ENCODE data around the gene SIGLEC9. TPM values are rescaled to one million over a fixed set of nuclear protein-coding genes. Genes with fewer than 3 reads are reported as not detected.

Gene SIGLEC9
- total RNA-seq, 1 experiment from 2014 or later = not detected

DNA sequence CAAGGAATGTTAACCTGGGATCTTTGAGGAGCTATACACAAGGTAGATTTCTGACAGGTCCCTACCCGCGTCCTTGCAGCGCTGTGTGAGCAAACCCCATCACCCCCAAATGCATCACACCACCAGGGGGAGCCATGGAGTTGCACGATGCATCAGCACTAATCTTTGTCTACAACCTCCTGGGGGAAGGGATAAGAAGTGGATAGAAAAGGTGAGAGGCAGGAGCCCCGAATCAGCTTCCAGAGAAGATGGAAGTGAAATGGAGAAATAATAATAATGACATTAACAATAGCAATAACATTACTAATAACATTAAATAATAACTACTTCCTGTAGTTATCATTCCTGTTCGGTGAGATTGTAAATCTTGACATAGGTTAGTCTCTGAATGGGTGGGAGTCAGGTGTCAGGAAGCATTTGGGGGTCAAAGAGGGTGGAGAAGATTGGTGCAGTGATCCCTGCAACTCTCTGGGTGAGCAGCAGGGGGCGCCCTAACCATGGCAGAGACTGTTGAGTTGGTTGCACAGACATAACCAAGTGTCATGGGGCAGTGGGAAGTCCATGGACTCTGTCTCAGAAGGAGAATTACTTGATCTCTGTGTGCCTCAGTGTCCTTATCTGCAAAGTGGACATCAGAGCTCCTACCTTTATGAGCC is 33.9 kb downstream of the SIGLEC9 start:
- Histone ChIP-seq H3K79me2 (ENCODE audit: low read length) (no peaks in the 10 kb centered on the region), H3K4me1 (ENCODE audit: insufficient read depth, low read length) (no peaks in the 10 kb centered on the region), H4K20me1 (ENCODE audit: low read length) (no peaks in the 10 kb centered on the region), H3K27me3 (ENCODE audit: low read length) (peaks cover 61% of the 10 kb centered on the region), H3K9me2 (replicated peaks; ENCODE audit: low read length) (no peaks in the 10 kb centered on the region), H3K9ac (ENCODE audit: low read length) (no peak overlapping the region), H3K27ac (ENCODE audit: low read length) (no peak overlapping the region), H3K4me3 (ENCODE audit: low read length) (no peak overlapping the region), H3K9me3 (ENCODE audit: low read length) (no peaks in the 10 kb centered on the region), H3K36me3 (ENCODE audit: low read depth, low read length) (no peaks in the 10 kb centered on the region), H3K4me2 (ENCODE audit: low read length) (no peak overlapping the region), H2AFZ (ENCODE audit: low read length) (no peak overlapping the region), H3F3A (ENCODE audit: low read length, unreplicated experiment) (no peaks in the 10 kb centered on the region)
- ChIA-PET CTCF (no interaction called here), POLR2A (ENCODE audit: unreplicated experiment) (no interaction called here)
- intact Hi-C loops (cut with micrococcal nuclease) = loop anchor here (1.0 kb wide), 1 partner anchor 101 kb away; no protein-coding TSS in a partner anchor
- TF ChIP-seq EZH2phosphoT487 (IDR thresholded peaks at IDR 0.05; ENCODE audit: borderline replicate concordance, low read length) (no peak), EZH2 (IDR thresholded peaks at IDR 0.05; ENCODE audit: low read length, unreplicated experiment) (no peak)
- TF ChIP-seq, protein P1, sequence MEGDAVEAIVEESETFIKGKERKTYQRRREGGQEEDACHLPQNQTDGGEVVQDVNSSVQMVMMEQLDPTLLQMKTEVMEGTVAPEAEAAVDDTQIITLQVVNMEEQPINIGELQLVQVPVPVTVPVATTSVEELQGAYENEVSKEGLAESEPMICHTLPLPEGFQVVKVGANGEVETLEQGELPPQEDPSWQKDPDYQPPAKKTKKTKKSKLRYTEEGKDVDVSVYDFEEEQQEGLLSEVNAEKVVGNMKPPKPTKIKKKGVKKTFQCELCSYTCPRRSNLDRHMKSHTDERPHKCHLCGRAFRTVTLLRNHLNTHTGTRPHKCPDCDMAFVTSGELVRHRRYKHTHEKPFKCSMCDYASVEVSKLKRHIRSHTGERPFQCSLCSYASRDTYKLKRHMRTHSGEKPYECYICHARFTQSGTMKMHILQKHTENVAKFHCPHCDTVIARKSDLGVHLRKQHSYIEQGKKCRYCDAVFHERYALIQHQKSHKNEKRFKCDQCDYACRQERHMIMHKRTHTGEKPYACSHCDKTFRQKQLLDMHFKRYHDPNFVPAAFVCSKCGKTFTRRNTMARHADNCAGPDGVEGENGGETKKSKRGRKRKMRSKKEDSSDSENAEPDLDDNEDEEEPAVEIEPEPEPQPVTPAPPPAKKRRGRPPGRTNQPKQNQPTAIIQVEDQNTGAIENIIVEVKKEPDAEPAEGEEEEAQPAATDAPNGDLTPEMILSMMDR (conservative IDR thresholded peaks at IDR 0.05; ENCODE audit: low read depth, low read length) = peak; percentile 94
- peak; percentile 65 for ATAC-seq
- DNase-seq = peak; percentile 61
- BruUV-seq (replicated peaks) = no TSS peak

DNA sequence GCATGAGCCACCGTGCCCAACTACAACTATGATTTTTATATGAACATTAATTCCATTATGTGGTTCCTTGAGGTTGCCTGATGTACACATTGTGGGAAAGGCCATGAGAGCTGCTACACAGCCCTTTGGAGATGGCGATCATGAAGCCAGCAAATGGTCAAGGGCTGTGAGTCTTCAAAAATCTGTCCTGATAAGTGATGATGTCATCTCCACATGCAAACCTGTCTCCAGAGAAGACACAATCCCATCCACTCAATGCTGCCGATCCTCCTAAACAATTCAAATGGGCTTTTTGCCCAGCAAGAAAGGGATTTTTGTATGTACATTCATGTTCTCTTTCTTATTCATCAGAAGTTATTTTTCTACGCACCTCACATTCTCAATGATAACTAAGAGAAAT is 35.0 kb downstream of the SIGLEC9 start:
- intact Hi-C loops (cut with micrococcal nuclease) = no loop called here
- H3K4me3 ChIP-seq (ENCODE audit: low read length) = no peak overlapping the region
- H3K4me2 ChIP-seq (ENCODE audit: low read length) = no peak overlapping the region
- H3K36me3 ChIP-seq (ENCODE audit: low read depth, low read length) = no peaks in the 10 kb centered on the region
- ChIA-PET POLR2A (ENCODE audit: unreplicated experiment) (no interaction called here), CTCF (interaction anchor here (0.7 kb wide), 2 partner anchors 12 to 51 kb away, joined by 3 to 7 read pairs; partner anchors contain the start of gene CTU1)
- H3K4me1 ChIP-seq (ENCODE audit: insufficient read depth, low read length) = no peaks in the 10 kb centered on the region
- no peak overlapping the region for H3K27ac ChIP-seq (ENCODE audit: low read length)
- H3K27me3 ChIP-seq (ENCODE audit: low read length) = peaks cover 61% of the 10 kb centered on the region
- TF ChIP-seq, protein P1 (conservative IDR thresholded peaks at IDR 0.05; ENCODE audit: low read depth, low read length) = no peak
- TF ChIP-seq EZH2phosphoT487 (IDR thresholded peaks at IDR 0.05; ENCODE audit: borderline replicate concordance, low read length) (no peak), EZH2 (IDR thresholded peaks at IDR 0.05; ENCODE audit: low read length, unreplicated experiment) (no peak)
- H3K9me3 ChIP-seq (ENCODE audit: low read length) = no peaks in the 10 kb centered on the region
- DNase-seq = no peak
- H3F3A ChIP-seq (ENCODE audit: low read length, unreplicated experiment) = no peaks in the 10 kb centered on the region
- H2AFZ ChIP-seq (ENCODE audit: low read length) = no peak overlapping the region
- no peaks in the 10 kb centered on the region for H3K79me2 ChIP-seq (ENCODE audit: low read length)
- no peaks in the 10 kb centered on the region for H4K20me1 ChIP-seq (ENCODE audit: low read length)
- H3K9me2 ChIP-seq (replicated peaks; ENCODE audit: low read length) = no peaks in the 10 kb centered on the region
- no peak for ATAC-seq
- BruUV-seq (replicated peaks) = no TSS peak
- H3K9ac ChIP-seq (ENCODE audit: low read length) = no peak overlapping the region

DNA sequence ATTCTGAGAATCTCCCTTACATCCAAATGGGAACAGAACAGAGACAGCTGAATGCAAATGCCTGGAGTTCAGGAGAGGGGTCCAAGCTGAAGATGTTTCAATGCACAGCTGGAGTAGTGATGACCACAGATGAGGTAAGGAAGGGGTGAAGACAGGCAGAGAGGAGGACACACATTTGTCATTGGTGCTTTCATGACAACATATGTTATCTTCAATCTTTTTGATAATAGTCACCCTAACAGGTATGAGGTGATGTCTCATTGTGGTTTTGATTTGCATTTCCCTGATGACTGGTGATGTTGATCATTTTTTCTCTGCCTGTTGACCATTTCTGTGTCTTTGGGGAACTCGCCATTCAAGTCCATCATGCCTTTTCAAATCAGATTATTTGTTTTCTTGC is 36.6 kb downstream of the SIGLEC9 start:
- ATAC-seq (no peak), DNase-seq (no peak)
- H3K79me2 ChIP-seq (ENCODE audit: low read length) = no peaks in the 10 kb centered on the region
- H3K4me3 ChIP-seq (ENCODE audit: low read length) = no peak overlapping the region
- H3K4me1 ChIP-seq (ENCODE audit: insufficient read depth, low read length) = no peaks in the 10 kb centered on the region
- H3K9ac ChIP-seq (ENCODE audit: low read length) = no peak overlapping the region
- POLR2A ChIA-PET (ENCODE audit: unreplicated experiment) = no interaction called here
- H3K36me3 ChIP-seq (ENCODE audit: low read depth, low read length) = no peaks in the 10 kb centered on the region
- no peaks in the 10 kb centered on the region for H3K9me3 ChIP-seq (ENCODE audit: low read length)
- intact Hi-C loops (cut with micrococcal nuclease) = no loop called here
- no peak overlapping the region for H2AFZ ChIP-seq (ENCODE audit: low read length)
- H3K4me2 ChIP-seq (ENCODE audit: low read length) = no peak overlapping the region
- no peaks in the 10 kb centered on the region for H3F3A ChIP-seq (ENCODE audit: low read length, unreplicated experiment)
- BruUV-seq (replicated peaks) = no TSS peak
- H3K9me2 ChIP-seq (replicated peaks; ENCODE audit: low read length) = no peaks in the 10 kb centered on the region
- H3K27ac ChIP-seq (ENCODE audit: low read length) = no peak overlapping the region
- no peaks in the 10 kb centered on the region for H4K20me1 ChIP-seq (ENCODE audit: low read length)
- CTCF ChIA-PET = no interaction called here
- H3K27me3 ChIP-seq (ENCODE audit: low read length) = peaks cover 58% of the 10 kb centered on the region
- TF ChIP-seq EZH2 (IDR thresholded peaks at IDR 0.05; ENCODE audit: low read length, unreplicated experiment) = no peak
- no peak for TF ChIP-seq EZH2phosphoT487 (IDR thresholded peaks at IDR 0.05; ENCODE audit: borderline replicate concordance, low read length)
- TF ChIP-seq, protein P1 (conservative IDR thresholded peaks at IDR 0.05; ENCODE audit: low read depth, low read length) = no peak

Data from PC-3 (cell line).